HEK293 (cell line): ENCODE measurements around the gene KPNA4.
A peak's percentile ranks its signal among the peaks of the same experiment; 100 is the strongest.

Experiments
- GLI2 ChIP-seq: fragments of 450-650 bp; formaldehyde crosslinking; IDR thresholded peaks from 2 replicates; pipeline ENCODE4; 2017; ENCODE audit warnings: missing biosample characterization, missing genetic modification characterization, low read depth, borderline replicate concordance
- KLF10 ChIP-seq: fragments of 450-650 bp; IDR thresholded peaks from 2 replicates; pipeline ENCODE4 v1.5.1; 2018; ENCODE audit warnings: missing biosample characterization, mild to moderate bottlenecking, missing genetic modification characterization
- PRDM2 ChIP-seq: fragments of 450-650 bp; formaldehyde crosslinking; IDR thresholded peaks from 2 replicates; pipeline ENCODE4 v1.5.1; 2016; ENCODE audit warnings: missing biosample characterization, missing genetic modification characterization, borderline replicate concordance
- SALL2 ChIP-seq: fragments of 450-650 bp; formaldehyde crosslinking; IDR thresholded peaks from 2 replicates; pipeline ENCODE4 v1.5.0; 2017; ENCODE audit warnings: missing biosample characterization, mild to moderate bottlenecking, missing genetic modification characterization, borderline replicate concordance
- TCF7L2 ChIP-seq: IDR thresholded peaks from 2 replicates; pipeline ENCODE4 v1.6.1; 2011; ENCODE audit warnings: low read depth, mild to moderate bottlenecking, inconsistent platforms, low read length, moderate library complexity, borderline replicate concordance
- YY2 ChIP-seq: fragments of 450-650 bp; formaldehyde crosslinking; IDR thresholded peaks from 2 replicates; pipeline ENCODE4 v1.5.1; 2016; ENCODE audit warnings: missing biosample characterization, missing genetic modification characterization
- ZBTB17 ChIP-seq: fragments of 450-650 bp; formaldehyde crosslinking; IDR thresholded peaks from 2 replicates; pipeline ENCODE4 v1.5.1; 2016; ENCODE audit warnings: missing biosample characterization, missing genetic modification characterization
- ZBTB7A ChIP-seq: fragments of 450-650 bp; formaldehyde crosslinking; IDR thresholded peaks from 2 replicates; pipeline ENCODE4 v1.5.1; 2016; ENCODE audit warnings: low read depth, missing biosample characterization, missing genetic modification characterization
- ZNF121 ChIP-seq: fragments of 450-650 bp; formaldehyde crosslinking; IDR thresholded peaks from 2 replicates; pipeline ENCODE4 v1.5.1; 2016; ENCODE audit warnings: missing biosample characterization, missing genetic modification characterization
- ZNF157 ChIP-seq: fragments of 450-650 bp; formaldehyde crosslinking; IDR thresholded peaks from 2 replicates; pipeline ENCODE4 v1.5.1; 2016; ENCODE audit warnings: missing biosample characterization, missing genetic modification characterization
- ZNF16 ChIP-seq: fragments of 450-650 bp; formaldehyde crosslinking; IDR thresholded peaks from 2 replicates; pipeline ENCODE4 v1.5.1; 2016; ENCODE audit warnings: low read depth, missing biosample characterization, missing genetic modification characterization
- ZNF169 ChIP-seq: fragments of 450-650 bp; formaldehyde crosslinking; IDR thresholded peaks from 2 replicates; pipeline ENCODE4 v1.5.1; 2016; ENCODE audit warnings: missing biosample characterization, missing genetic modification characterization
- ZNF2 ChIP-seq: fragments of 450-650 bp; formaldehyde crosslinking; IDR thresholded peaks from 2 replicates; pipeline ENCODE4 v1.5.1; 2016; ENCODE audit warnings: missing biosample characterization, missing genetic modification characterization
- ZNF223 ChIP-seq: fragments of 450-650 bp; formaldehyde crosslinking; IDR thresholded peaks from 2 replicates; pipeline ENCODE4 v1.5.1; 2016; ENCODE audit warnings: missing biosample characterization, missing genetic modification characterization
- ZNF404 ChIP-seq: fragments of 450-650 bp; formaldehyde crosslinking; IDR thresholded peaks from 2 replicates; pipeline ENCODE4 v1.5.1; 2017; ENCODE audit warnings: missing biosample characterization, missing genetic modification characterization
- ZNF416 ChIP-seq: fragments of 450-650 bp; formaldehyde crosslinking; IDR thresholded peaks from 2 replicates; pipeline ENCODE4 v1.5.1; 2016; ENCODE audit warnings: missing biosample characterization, missing genetic modification characterization
- ZNF513 ChIP-seq: fragments of 450-650 bp; IDR thresholded peaks from 2 replicates; pipeline ENCODE4 v1.5.1; 2018; ENCODE audit warnings: missing biosample characterization, missing genetic modification characterization
- ZNF560 ChIP-seq: fragments of 450-650 bp; formaldehyde crosslinking; IDR thresholded peaks from 2 replicates; pipeline ENCODE4 v1.5.1; 2017; ENCODE audit warnings: missing biosample characterization, missing genetic modification characterization, borderline replicate concordance
- ZNF629 ChIP-seq: fragments of 450-650 bp; formaldehyde crosslinking; IDR thresholded peaks from 2 replicates; pipeline ENCODE4 v1.5.1; 2017; ENCODE audit warnings: missing biosample characterization, missing genetic modification characterization
- ZNF830 ChIP-seq: fragments of 450-650 bp; IDR thresholded peaks from 2 replicates; pipeline ENCODE4 v1.5.0; 2018; ENCODE audit warnings: missing biosample characterization, missing genetic modification characterization, low read depth, mild to moderate bottlenecking, moderate library complexity
- ZNF843 ChIP-seq: fragments of 450-650 bp; formaldehyde crosslinking; IDR thresholded peaks from 2 replicates; pipeline ENCODE4 v1.5.1; 2016; ENCODE audit warnings: missing biosample characterization, missing genetic modification characterization
- TF ChIP-seq, protein P1 (sequence below): fragments of 450-650 bp; formaldehyde crosslinking; IDR thresholded peaks from 2 replicates; pipeline ENCODE4 v1.5.1; 2016; ENCODE audit warnings: missing biosample characterization, missing genetic modification characterization
- TF ChIP-seq, protein P2 (sequence below): IDR thresholded peaks from 2 replicates; pipeline ENCODE4 v1.6.1; 2011; ENCODE audit warnings: mild to moderate bottlenecking, low read depth, low read length, borderline replicate concordance

KPNA4 gene

DNA sequence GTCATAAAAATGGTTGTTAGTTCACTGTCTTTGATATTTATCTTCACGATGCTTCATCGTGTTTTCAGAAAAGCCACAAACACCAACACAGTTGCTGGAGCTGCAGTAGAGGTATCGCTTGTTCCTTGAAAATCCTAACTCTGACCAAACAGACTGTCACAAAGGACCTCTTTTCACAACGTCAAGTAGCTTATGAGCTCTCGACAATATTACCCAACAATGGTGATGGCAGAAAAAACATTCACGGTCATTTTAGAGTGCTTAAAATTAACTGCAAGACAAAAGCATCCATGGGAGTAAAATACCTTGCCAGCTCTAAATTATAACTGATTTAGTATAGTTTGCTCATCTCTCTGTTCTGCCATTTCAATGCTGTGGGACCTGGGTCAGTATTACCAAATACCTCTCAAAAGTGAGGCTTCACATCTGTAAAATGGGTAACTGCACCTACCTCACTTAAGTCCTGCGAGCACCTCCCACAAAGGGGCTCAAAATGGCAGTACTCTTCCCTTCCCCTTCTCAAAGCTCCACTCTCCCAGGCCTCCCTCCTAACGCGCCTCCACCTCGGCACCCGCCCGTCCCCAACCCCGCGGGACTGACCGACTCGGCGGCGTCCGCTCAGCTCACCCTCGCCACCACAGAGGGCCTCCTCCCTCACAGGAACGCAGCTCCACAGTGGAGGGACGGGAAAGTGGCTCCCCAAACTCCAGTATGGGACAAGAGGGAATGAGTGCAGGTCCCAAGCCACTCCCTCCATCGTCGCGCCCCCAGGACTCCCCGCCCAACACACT lies 116.3 kb downstream of the KPNA4 start (continued):
- TF ChIP-seq, protein P1, sequence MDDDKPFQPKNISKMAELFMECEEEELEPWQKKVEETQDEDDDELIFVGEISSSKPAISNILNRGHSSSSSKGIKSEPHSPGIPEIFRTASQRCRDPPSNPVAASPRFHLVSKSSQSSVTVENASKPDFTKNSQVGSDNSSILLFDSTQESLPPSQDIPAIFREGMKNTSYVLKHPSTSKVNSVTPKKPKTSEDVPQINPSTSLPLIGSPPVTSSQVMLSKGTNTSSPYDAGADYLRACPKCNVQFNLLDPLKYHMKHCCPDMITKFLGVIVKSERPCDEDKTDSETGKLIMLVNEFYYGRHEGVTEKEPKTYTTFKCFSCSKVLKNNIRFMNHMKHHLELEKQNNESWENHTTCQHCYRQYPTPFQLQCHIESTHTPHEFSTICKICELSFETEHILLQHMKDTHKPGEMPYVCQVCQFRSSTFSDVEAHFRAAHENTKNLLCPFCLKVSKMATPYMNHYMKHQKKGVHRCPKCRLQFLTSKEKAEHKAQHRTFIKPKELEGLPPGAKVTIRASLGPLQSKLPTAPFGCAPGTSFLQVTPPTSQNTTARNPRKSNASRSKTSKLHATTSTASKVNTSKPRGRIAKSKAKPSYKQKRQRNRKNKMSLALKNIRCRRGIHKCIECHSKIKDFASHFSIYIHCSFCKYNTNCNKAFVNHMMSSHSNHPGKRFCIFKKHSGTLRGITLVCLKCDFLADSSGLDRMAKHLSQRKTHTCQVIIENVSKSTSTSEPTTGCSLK, result no peak
- TF ChIP-seq TCF7L2 (no peak), ZNF560 (tag by site-specific recombination) (no peak), ZNF629 (tag by site-specific recombination) (no peak), ZNF121 (tag by site-specific recombination) (peak; percentile 61), ZNF157 (no peak), ZBTB7A (tag by site-specific recombination) (0 out of 2 replicates have a peak, but pooled peaks have one; percentile 38), ZNF404 (tag by site-specific recombination) (no peak), ZNF169 (tag by site-specific recombination) (no peak), KLF10 (no peak), GLI2 (tag by site-specific recombination) (no peak), PRDM2 (0 out of 2 replicates have a peak, but pooled peaks have one; percentile 19), ZNF2 (tag by site-specific recombination) (peak; percentile 84; the same call in 1 of the 2 replicates), ZNF830 (tag by site-specific recombination) (no peak), ZNF416 (tag by site-specific recombination) (no peak), ZNF513 (tag by site-specific recombination) (no peak), ZNF16 (tag by site-specific recombination) (no peak), SALL2 (no peak), ZNF223 (tag by site-specific recombination) (no peak), YY2 (tag by site-specific recombination) (no peak), ZBTB17 (tag by site-specific recombination) (peak; percentile 76; the same call in 1 of the 2 replicates), ZNF843 (peak; percentile 14; the same call in 1 of the 2 replicates)
- TF ChIP-seq, protein P2, sequence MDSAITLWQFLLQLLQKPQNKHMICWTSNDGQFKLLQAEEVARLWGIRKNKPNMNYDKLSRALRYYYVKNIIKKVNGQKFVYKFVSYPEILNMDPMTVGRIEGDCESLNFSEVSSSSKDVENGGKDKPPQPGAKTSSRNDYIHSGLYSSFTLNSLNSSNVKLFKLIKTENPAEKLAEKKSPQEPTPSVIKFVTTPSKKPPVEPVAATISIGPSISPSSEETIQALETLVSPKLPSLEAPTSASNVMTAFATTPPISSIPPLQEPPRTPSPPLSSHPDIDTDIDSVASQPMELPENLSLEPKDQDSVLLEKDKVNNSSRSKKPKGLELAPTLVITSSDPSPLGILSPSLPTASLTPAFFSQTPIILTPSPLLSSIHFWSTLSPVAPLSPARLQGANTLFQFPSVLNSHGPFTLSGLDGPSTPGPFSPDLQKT, result no peak
